Adipocyte (in vitro differentiated cells): ENCODE measurements around the gene SV2C.
"Not testable (repeated sequence)": the region's sequence is repeated elsewhere in the genome, so short reads cannot be mapped to it uniquely, and the experiment has no call there.

ENCODE experiments used
- DNase-seq: peaks from one replicate; pipeline ENCODE4 v3.0.0-alpha.2; 2015; ENCODE audit warnings: low read depth
- H3K27me3 ChIP-seq: replicated peaks from 2 replicates; pipeline ENCODE4 v1.7.0; 2013; ENCODE audit warnings: mild to moderate bottlenecking, low read length, moderate library complexity; ENCODE audit not compliant: control insufficient read depth, insufficient read depth
- H3K36me3 ChIP-seq: 2 replicates; pipeline ENCODE4 v1.7.0; 2013; ENCODE audit warnings: low read length, mild to moderate bottlenecking, moderate library complexity; ENCODE audit not compliant: control insufficient read depth, insufficient read depth, severe bottlenecking
- H3K4me1 ChIP-seq: 2 replicates; pipeline ENCODE4 v1.7.0; 2013; ENCODE audit warnings: mild to moderate bottlenecking, low read length, moderate library complexity; ENCODE audit not compliant: control insufficient read depth, insufficient read depth
- H3K4me3 ChIP-seq: 2 replicates; pipeline ENCODE4 v1.7.0; 2013; ENCODE audit warnings: mild to moderate bottlenecking, low read length, moderate library complexity
- H3K9ac ChIP-seq: 2 replicates; pipeline ENCODE4 v1.7.0; 2013; ENCODE audit warnings: mild to moderate bottlenecking, low read length, moderate library complexity
- H3K9me3 ChIP-seq: 2 replicates; pipeline ENCODE4 v1.7.0; 2013; ENCODE audit warnings: mild to moderate bottlenecking, low read length, moderate library complexity; ENCODE audit not compliant: control insufficient read depth

The SV2C gene

GRCh38 chr5:76240336-76240735 is 157.2 kb downstream of the SV2C start:
- no peak for DNase-seq
- Histone ChIP-seq H3K4me3 (no peak overlapping the region), H3K9me3 (peaks cover 10% of the 10 kb centered on the region), H3K9ac (no peak overlapping the region), H3K27me3 (peaks cover 4% of the 10 kb centered on the region), H3K36me3 (no peaks in the 10 kb centered on the region), H3K4me1 (no peaks in the 10 kb centered on the region)

DNA sequence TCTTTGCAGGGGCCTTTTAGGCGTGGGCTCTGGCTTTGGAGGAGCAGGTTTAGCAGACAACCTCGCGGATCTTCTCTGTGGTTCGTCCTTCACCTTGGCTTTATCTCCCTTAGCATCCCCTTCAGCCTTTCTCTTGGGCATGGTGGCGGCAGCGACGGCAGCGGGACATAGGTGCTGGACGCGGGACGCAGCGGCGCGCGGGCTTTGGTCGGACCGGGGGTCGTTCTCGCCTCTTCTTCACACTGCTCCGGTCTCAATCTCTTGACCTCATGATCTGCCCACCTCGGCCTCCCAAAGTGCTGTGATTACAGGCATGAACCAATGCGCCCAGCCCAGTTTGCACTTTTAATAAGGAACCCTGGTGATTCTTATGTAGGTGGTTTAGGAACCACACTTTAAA is 159.0 kb downstream of the SV2C start:
- H3K4me3 ChIP-seq, H3K27me3 ChIP-seq, DNase-seq, H3K9me3 ChIP-seq, H3K36me3 ChIP-seq, H3K4me1 ChIP-seq, H3K9ac ChIP-seq: not testable (repeated sequence)

DNA sequence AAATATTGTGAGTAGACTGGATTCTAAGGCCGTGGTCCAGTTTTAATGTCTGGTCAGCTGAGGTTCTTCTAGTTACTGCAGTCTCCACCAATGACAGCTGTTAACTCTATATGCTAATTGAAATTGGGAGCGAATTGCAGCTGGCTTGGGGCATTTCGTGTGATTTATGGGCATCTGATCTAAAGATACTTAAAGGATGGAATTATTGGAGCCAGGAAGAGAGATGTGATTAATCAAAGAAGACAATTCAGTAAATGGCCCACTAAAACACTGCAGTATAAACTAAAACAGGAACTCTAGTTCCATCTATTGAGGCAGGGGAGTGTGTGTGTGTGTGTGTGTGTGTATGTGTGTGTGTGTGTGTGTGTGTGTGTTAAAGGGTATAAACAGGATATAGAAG is 162.4 kb downstream of the SV2C start:
- H3K9ac ChIP-seq = no peak overlapping the region
- H3K4me3 ChIP-seq = no peak overlapping the region
- no peaks in the 10 kb centered on the region for H3K9me3 ChIP-seq
- peaks cover 3% of the 10 kb centered on the region for H3K27me3 ChIP-seq
- no peaks in the 10 kb centered on the region for H3K4me1 ChIP-seq
- H3K36me3 ChIP-seq = no peaks in the 10 kb centered on the region
- no peak for DNase-seq

DNA sequence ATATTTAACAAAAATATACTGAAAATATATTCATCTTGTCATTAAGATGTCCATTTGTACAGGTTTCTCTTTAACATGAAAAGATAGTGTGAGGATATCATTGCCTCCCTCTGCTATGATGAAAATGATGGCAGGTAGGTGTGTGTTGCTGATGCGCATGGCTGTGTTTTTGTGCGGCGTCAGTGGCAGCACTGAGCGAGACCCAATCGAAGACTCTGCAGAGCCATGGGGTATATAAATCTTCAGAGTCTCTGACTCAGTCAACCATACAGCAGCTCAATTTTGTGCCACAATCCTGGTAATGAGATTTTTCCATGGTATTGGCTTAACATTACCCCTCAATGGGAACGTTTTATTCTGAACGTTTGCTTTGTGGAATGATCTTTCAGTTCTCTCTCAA is 166.4 kb downstream of the SV2C start:
- DNase-seq = no peak
- no peak overlapping the region for H3K4me3 ChIP-seq
- no peaks in the 10 kb centered on the region for H3K9me3 ChIP-seq
- peaks cover 6% of the 10 kb centered on the region for H3K27me3 ChIP-seq
- no peaks in the 10 kb centered on the region for H3K36me3 ChIP-seq
- H3K4me1 ChIP-seq = no peaks in the 10 kb centered on the region
- no peak overlapping the region for H3K9ac ChIP-seq

DNA sequence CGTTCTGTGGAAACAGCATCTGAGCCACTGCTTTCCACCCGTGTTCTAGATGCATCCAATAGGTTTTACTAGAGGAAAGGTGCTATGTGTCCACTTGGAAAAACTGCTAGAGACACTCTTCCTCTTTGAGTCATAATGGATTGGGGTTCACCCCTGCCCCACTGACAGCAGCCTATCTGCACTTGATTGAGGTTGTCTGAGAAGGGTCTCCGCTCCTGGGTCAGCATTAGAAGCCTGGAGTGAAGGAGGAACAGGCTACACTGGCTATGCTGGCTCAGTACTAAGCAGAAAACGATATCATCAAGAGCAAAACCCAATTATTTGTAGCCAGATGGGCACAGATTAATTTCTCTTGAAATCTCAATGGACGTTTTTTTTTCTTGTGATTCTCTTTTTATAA is 167.3 kb downstream of the SV2C start:
- no peak overlapping the region for H3K4me3 ChIP-seq
- H3K4me1 ChIP-seq = no peaks in the 10 kb centered on the region
- H3K9me3 ChIP-seq = no peaks in the 10 kb centered on the region
- DNase-seq = no peak
- no peaks in the 10 kb centered on the region for H3K36me3 ChIP-seq
- peaks cover 10% of the 10 kb centered on the region for H3K27me3 ChIP-seq
- H3K9ac ChIP-seq = no peak overlapping the region

DNA sequence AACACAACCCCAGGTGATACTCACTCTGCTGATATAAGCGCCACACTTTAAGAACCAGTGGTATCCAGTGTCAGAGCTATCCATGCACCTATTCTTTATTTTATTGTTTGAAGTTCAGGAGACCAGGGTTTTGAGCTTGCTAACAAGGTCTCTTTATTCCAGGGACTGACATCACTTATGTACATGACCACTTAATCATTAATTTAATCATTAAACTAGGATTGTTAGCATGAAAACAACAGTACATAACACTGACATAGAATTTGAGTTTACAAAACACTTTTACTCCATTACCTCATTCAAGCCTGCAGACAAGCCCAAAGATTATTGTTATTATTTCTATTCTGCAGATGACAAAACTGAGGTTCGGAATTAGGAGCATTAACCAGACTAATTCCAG is 168.5 kb downstream of the SV2C start:
- no peaks in the 10 kb centered on the region for H3K4me1 ChIP-seq
- H3K9ac ChIP-seq = no peak overlapping the region
- H3K27me3 ChIP-seq = peaks cover 14% of the 10 kb centered on the region
- no peaks in the 10 kb centered on the region for H3K36me3 ChIP-seq
- H3K4me3 ChIP-seq = no peak overlapping the region
- H3K9me3 ChIP-seq = no peaks in the 10 kb centered on the region
- no peak for DNase-seq

DNA sequence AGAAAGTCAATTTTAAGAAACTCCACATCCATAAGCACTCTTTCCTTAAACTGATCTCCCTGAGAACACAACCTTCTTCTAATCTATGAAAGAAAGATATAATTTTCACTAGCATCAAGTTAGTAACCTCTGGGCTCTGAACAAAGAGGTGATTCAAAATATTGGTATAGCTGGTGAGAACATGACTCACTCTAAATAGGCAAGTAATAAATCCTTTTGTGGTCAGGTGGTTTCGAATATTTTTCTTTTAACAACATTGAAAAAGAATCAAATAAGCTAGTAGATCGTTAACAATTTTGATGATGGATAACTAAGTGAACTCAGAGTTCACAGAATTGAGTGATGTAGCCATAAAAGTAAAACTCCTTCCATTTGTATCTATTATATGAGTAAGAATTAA is 169.3 kb downstream of the SV2C start:
- H3K9me3 ChIP-seq = no peaks in the 10 kb centered on the region
- peaks cover 11% of the 10 kb centered on the region for H3K27me3 ChIP-seq
- no peaks in the 10 kb centered on the region for H3K4me1 ChIP-seq
- no peak overlapping the region for H3K9ac ChIP-seq
- DNase-seq = no peak
- H3K4me3 ChIP-seq = no peak overlapping the region
- no peaks in the 10 kb centered on the region for H3K36me3 ChIP-seq

DNA sequence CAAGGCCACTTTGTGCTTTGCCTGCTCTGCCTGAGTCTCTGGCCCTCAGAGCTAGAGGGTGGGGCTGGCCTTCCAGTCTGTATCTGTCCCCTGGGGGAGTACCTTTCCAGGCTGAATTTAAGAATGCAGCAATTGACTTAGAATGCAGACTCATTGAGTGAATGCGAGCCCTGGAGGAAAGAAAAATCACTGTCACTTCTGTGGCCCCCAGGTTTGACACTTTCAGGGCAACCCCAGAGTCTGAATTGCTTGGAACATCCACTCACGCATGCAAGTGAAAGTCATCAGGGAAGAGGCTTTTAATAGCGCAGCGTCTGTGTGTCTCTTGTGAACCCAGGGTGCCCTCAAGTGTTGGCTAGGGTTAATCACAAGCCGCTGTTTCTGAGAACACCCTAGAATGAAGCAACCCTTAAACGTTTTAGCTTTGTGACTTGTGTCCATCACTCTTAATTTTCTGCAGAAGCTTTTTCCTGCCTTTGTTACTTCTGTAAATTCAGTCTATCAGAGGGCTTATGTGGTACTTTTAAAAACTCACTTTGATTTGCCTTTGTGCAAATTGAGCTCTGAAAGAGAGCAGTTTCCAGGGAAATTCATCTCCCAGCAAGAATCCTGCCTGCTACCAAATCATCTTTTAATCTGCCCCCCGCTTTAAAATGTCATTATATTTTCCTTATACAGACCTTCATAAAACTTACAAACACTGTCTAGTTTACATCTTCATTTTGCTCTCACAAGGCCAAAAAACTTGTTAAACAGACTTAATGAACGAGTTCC is 173.1 kb downstream of the SV2C start:
- Histone ChIP-seq H3K4me1 (no peaks in the 10 kb centered on the region), H3K9me3 (no peaks in the 10 kb centered on the region), H3K36me3 (no peaks in the 10 kb centered on the region), H3K9ac (no peak overlapping the region), H3K27me3 (peaks cover 17% of the 10 kb centered on the region), H3K4me3 (no peak overlapping the region)
- DNase-seq = peak; percentile 75

DNA sequence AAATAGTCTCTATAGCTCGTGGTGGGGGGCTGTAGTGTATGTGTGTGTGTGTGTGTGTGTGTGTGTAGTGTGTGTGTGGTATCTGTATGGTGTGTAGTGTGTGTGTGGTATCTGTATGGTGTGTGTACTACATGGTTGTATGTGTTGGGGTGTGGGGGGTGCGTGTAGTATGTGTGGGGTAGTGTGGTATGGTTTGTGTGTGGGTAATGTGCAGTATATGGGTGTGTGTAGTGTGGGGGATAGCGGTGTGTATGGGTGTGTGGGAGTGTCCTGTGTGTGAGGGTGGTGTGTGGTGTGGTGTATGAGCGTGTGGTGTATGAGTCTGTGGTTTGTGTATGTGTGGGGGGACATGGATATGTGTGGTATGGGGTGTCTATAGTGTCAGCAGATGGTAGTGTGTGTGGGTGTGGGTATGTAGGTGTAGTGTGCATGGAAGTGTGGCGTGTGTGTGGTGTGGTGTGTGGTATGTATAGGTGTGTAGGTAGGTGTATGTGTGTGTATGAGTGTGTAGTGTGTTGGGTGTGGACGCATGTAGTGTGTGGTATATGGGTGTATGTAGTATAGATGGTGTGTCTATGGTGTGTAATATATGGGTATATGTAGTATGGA is 174.1 kb downstream of the SV2C start:
- Histone ChIP-seq H3K9me3 (no peaks in the 10 kb centered on the region), H3K4me3 (no peak overlapping the region), H3K4me1 (no peaks in the 10 kb centered on the region), H3K9ac (no peak overlapping the region), H3K27me3 (peaks cover 17% of the 10 kb centered on the region), H3K36me3 (no peaks in the 10 kb centered on the region)
- no peak for DNase-seq

DNA sequence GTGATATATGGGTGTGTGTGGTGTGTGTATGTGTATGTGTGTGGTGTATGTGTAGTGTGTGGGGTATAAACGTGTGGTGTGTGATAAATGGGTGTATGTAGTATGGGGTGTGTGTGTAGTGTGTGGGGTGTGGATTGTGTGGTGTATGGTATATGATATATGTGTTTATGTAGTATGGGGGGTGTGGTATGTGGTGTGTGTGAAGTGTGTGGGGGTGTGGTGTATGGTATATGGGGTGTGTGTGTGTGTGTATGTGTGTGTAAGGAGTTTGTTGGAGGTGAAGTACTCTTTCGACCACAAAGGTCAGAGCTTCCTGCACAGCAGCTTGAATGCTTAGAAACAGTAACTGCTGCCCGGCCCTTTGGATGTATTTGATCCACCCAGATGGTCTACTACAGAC is 174.7 kb downstream of the SV2C start:
- no peak for DNase-seq
- H3K4me1 ChIP-seq = no peaks in the 10 kb centered on the region
- H3K9me3 ChIP-seq = no peaks in the 10 kb centered on the region
- no peak overlapping the region for H3K4me3 ChIP-seq
- H3K36me3 ChIP-seq = no peaks in the 10 kb centered on the region
- H3K9ac ChIP-seq = no peak overlapping the region
- H3K27me3 ChIP-seq = peaks cover 14% of the 10 kb centered on the region

DNA sequence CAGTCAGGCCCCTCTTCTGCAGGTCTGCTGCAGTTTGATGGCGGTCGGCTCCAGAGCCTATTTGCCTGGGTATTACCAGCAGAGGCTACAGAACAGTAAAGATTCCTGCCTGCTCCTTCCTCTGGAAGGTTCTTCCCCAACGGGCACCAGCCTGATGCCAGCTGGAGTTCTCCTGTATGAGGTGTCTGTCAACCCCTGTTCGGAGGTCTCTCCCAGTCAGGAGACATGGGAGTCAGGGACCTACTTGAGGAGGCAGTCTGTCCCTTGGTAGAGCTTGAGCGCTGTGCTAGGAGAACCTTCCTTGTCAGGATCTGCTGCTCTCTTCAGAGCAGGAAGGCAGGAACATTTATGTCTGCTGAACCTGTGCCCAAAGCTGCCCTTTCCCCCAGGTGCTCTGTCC is 181.5 kb downstream of the SV2C start:
- H3K36me3 ChIP-seq = no peaks in the 10 kb centered on the region
- DNase-seq = no peak
- peaks cover 4% of the 10 kb centered on the region for H3K9me3 ChIP-seq
- H3K4me1 ChIP-seq = peaks cover 2% of the 10 kb centered on the region
- H3K9ac ChIP-seq = no peak overlapping the region
- H3K27me3 ChIP-seq = peaks cover 11% of the 10 kb centered on the region
- H3K4me3 ChIP-seq = no peak overlapping the region
